ENCODE measurements around the gene PGAM5.

- TF ChIP-seq EP300 (IDR thresholded peaks at IDR 0.05; ENCODE audit: low read depth) (no peak), CTCF (IDR thresholded peaks at IDR 0.05) (no peak), POLR2AphosphoS5 (IDR thresholded peaks at IDR 0.05) (no peak), POLR2A (IDR thresholded peaks at IDR 0.05) (no peak)
These were observed 8.0 kb downstream of the PGAM5 start for GRCh38 chr12:132718644-132719043.

All from transverse colon (tissue), 4 donors.